ENCODE results near the gene IFFO2.

Gene IFFO2

DNA sequence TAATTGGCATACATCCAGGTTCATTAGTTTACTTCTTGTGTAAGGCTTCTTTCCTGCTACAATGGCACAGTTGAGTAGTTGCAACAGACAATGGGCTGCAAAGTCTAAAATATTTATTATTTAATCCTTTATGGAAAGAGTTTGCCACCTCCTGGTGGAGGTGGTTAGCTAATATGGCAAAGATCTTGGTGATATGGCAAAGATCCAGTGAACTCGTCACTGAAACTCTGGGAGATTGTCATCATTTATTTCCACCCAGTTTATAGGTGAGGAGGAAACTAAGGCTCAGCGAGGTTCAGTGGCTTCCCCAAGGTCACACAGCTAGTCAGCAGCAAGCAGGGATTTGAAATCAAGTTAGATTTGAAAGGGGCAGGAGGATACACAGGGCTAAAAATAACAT lies 16.1 kb upstream of the IFFO2 start:
- no peak for DNase-seq (ENCODE audit: low read depth in 2 of 2)

- DNase-seq (ENCODE audit: low read depth in 2 of 2), result no peak
Observed at GRCh38 chr1:18970762-18971161, 14.3 kb upstream of the IFFO2 start.

GRCh38 chr1:18970358-18970757 lies 13.9 kb upstream of the IFFO2 start:
- DNase-seq (ENCODE audit: low read depth in 2 of 2), result no peak

GRCh38 chr1:18967066-18967690 lies 10.7 kb upstream of the IFFO2 start:
- no peak for DNase-seq (ENCODE audit: low read depth in 2 of 2)

DNA sequence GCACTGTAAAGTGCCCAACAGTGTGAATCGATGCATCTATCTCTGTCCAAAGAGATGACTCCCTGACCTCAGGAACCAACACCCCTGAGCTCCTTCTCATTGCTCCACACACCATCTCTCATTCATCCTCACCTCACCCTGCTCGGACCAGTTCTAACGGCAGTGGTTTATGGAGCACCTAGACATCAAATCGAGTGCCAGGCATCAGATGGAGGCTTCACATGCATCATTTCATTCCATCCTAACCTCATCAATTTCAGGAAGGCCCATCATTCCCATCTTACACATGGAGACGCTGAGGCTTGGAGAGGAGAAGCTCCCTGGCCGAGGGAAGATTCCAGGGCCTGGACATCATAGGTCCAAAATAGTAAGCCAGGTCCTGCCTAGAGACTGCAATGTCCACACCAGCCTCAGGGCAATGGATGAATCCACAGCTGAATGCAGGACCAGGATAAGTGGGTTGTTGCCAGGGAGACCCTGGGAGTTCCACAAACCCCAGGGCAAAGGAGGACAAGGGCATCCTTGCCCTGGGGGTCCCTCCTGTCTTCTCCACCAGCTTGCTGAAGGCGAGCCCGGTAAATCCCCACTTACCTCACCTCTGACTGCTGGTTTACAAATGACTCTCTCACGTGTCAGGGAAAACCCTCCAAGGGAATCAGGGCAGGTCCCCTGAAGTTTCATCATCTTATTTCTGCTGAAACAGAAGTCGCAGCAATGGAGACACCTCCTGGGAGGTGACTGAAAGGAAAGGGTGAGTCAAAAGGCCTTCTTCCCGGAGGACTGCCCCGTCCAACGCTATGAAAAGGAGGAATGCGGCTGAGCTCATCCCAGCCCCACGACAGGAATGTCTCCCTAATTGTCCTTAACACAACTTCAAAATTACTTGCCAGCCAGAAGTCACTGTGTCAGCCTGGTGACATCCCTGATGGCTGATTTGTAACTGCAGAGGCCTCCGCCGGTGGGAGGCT lies 9.0 kb upstream of the IFFO2 start:
- DNase-seq (ENCODE audit: low read depth in 2 of 2), result no peak

DNA sequence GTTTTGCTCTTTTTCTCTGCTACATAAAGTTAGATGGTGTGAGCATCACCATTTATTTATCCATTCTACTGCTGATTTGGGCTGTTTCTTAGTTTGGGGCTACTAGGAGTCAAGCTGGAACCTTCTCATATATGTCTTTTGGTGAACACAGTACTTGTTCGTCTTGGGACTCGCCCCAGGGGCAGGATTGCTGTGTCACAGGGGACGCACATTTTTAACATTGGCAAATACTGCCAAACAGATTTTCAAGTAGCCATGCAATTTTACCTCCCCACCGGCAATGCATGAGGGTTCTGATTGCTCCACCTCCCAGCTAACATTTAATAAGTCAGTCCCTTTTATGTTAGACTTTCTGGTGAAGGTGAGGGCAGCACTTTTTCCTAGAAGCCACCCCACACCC lies 7.5 kb upstream of the IFFO2 start:
- no peak for DNase-seq (ENCODE audit: low read depth in 2 of 2)

GRCh38 chr1:18962855-18963737 lies 6.6 kb upstream of the IFFO2 start:
- no peak for DNase-seq (ENCODE audit: low read depth in 2 of 2)

GRCh38 chr1:18962121-18962721 lies 5.7 kb upstream of the IFFO2 start:
- DNase-seq (ENCODE audit: low read depth in 2 of 2), result no peak

- no peak for DNase-seq (ENCODE audit: low read depth in 2 of 2)
Observed at GRCh38 chr1:18960821-18961220, 4.3 kb upstream of the IFFO2 start.

DNA sequence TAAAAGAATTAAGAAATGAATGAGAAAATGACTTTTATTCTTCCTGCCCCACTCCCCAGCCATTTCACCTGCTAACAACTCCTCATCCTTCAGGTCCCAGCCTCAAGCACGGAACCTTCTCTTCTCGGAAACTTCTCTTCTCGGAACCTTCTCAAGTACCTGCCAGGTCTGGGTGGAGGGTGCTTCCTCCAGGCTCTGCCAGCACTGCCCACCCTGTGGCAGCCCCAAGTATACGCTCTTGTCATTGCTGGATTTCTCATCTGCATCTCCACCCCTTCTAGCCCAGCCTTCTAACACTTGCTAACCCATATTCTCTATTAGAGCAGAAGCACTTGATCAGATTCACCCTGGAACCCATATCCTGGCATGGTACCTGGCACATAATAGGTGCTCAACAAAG lies 3.9 kb upstream of the IFFO2 start:
- DNase-seq (ENCODE audit: low read depth in 2 of 2), result no peak

DNA sequence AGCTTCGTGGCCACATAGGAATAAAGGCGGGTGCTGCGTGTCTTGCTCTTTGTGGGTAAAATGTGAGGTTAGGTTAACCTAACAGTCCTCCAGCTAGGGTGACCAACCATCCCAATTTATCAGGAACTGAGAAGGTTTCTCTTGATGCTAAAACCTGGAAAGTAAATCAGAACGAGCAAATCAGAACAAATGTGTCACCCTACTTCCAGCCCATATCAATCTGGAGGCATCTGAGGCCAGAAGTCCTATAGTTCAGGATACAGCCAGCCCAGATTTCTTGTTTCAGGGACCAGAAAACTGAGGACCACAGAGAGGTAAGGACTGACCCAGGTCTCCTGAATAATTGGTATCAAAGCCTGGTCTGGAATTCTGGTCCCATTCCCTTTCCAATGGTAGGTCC lies 3.1 kb upstream of the IFFO2 start:
- DNase-seq (ENCODE audit: low read depth in 2 of 2), result no peak

DNA sequence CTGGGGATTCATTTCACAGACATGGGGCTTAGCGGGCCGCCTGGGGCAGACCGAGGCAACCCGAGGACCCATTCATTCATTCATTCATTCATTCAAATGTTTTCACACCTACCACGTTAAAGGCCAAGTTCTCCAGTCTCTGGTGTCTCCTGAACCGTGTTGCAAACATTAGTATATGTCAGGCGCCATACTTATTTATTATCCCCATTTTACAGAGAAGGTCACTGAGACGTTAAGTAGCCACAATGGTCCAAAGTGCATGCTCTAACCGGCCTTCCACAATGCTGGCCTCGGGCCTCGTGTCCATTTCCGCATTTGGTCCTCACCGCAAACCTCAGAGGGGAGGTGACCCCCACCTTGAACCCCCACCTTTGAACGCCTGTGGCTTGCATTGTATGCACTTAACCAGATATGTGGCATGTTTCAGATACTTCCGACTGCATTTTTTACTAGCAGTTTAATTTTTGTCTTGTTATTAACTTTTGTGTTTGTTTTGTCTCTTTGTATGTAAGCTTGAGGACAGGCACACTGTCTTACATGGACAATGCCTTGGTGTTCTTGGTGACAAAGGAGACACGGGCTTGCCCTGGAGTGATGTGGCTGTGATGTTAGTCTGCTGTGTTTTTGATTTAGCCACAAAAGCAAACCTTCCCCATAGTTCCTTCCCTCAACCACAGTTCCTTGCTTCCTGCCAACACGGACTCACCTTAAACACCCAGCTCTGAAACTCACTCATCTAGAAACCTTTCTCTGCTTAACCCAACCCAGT lies 1.2 kb upstream of the IFFO2 start:
- DNase-seq (ENCODE audit: low read depth in 2 of 2), result no peak

- no peak for DNase-seq (ENCODE audit: low read depth in 2 of 2)
Observed at GRCh38 chr1:18957136-18957521, 653 bp upstream of the IFFO2 start.

DNA sequence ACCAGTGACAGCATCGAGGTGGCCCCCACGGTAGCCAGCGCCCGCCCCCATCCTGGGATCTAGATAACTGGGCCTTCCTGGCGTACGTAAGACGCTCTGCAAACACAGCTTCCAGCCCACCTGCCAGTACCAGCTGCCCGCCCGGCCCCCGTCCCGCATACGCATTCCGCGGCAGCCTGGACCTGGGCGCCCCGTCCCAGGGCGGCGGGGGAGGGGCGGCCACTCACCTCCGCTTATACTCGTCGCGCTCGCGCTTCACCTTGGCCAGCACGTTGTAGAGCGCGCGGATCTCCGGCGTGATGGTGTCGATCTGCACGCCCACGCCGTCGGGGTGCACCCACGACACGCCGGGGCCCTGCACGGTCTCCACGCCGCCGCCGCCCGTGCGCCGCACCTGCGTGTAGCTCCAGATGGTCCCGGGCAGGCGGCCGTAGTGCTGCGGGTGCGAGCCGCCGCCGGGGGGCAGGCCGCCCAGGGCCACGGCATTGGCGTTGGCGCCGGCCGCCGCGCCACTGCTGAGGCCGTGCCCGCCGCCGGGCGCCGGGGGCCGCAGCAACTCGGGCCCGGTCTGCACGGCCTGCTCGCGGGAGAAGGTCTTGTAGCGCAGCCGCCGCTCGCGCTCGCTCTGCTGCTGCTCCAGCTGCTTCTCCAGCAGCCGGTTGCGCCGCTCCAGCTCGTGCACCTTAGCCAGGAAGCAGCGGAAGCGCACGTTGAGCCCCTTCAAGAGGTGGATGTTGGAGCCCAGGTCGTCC lies 859 bp downstream of the IFFO2 start:
- no peak for DNase-seq (ENCODE audit: low read depth in 2 of 2)

GRCh38 chr1:18955131-18955440 lies 1.4 kb downstream of the IFFO2 start:
- DNase-seq (ENCODE audit: low read depth in 2 of 2), result no peak

GRCh38 chr1:18954270-18955071 lies 2.0 kb downstream of the IFFO2 start:
- no peak for DNase-seq (ENCODE audit: low read depth in 2 of 2)

GRCh38 chr1:18953731-18954231 lies 2.7 kb downstream of the IFFO2 start:
- DNase-seq (ENCODE audit: low read depth in 2 of 2), result no peak

DNA sequence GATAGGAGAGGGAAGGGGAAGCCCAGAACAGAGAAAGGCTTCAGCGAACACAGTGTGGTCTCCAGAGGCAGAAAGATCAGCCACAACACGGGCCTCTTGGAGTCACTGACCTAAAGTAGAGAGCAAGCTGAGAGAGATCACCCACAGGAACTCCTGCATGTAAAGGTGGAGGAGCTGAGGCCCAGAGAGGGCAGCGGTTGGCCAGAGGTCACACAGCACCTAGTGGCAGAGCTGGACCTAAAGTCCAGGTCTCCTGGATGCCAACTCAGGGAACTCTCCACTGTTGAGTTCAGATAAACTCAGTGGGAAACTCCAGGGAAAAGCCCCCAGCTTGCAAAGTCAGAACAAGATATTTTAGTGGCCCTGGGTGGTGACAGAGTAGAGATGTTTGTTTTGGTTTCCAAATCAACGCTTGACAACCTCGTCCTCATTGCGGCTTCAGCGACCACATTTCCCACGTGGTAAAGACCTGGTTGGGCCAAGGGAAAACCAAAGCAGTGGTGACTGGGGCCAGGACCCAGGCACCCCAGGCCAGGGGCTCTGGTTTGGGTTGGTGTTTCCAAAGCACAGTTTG lies 4.6 kb downstream of the IFFO2 start:
- peak; percentile 81 to 84 for DNase-seq (ENCODE audit: low read depth in 2 of 2)

DNA sequence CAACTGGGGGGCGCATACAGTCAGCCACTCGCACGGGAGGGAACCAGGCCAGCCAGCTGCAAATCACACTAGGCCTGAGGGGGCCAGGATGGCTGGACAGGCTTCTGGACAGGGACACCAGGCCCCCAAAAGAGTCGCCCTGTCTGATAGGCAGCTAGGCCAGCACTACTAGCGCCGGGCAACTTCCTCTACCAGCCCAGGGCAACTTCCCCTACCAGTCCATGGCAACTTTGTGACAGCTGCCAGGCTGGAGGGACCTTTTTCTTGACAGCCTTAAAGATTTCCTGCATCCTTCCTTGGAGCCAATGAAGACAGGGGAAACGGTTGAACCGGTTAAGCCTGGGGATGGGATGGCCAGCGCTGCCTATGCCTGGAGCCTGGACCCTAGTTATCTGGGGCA lies 5.1 kb downstream of the IFFO2 start:
- DNase-seq (ENCODE audit: low read depth in 2 of 2), result no peak
